ENCODE measurements around the gene ULK4.
"Not testable (repeated sequence)": the region's sequence is repeated elsewhere in the genome, so short reads cannot be mapped to it uniquely, and the experiment has no call there.

The ULK4 gene

GRCh38 chr3:41682996-41683395, 278.9 kb downstream of the ULK4 start:
- DNase-seq = no peak

- no peak for DNase-seq
Observed at GRCh38 chr3:41682382-41682781, 279.5 kb downstream of the ULK4 start.

- DNase-seq = no peak
Observed at GRCh38 chr3:41681479-41681878, 280.4 kb downstream of the ULK4 start.

GRCh38 chr3:41679374-41679773, 282.5 kb downstream of the ULK4 start:
- DNase-seq = no peak

GRCh38 chr3:41675102-41675501, 286.8 kb downstream of the ULK4 start:
- not testable (repeated sequence) for DNase-seq

GRCh38 chr3:41674449-41674848, 287.5 kb downstream of the ULK4 start:
- no peak for DNase-seq

- no peak for DNase-seq
Observed at GRCh38 chr3:41673650-41674049, 288.3 kb downstream of the ULK4 start.

GRCh38 chr3:41668379-41668778, 293.5 kb downstream of the ULK4 start:
- DNase-seq = no peak

- no peak for DNase-seq
Observed at GRCh38 chr3:41662288-41662687, 299.6 kb downstream of the ULK4 start.

GRCh38 chr3:41661796-41662195, 300.1 kb downstream of the ULK4 start:
- no peak for DNase-seq

- no peak for DNase-seq
Observed at GRCh38 chr3:41660510-41660909, 301.4 kb downstream of the ULK4 start.

GRCh38 chr3:41653571-41654239, 308.2 kb downstream of the ULK4 start:
- no peak for DNase-seq

- DNase-seq = no peak
Observed at GRCh38 chr3:41652931-41653330, 309.0 kb downstream of the ULK4 start.

GRCh38 chr3:41652506-41652905, 309.4 kb downstream of the ULK4 start:
- no peak for DNase-seq

- DNase-seq = no peak
Observed at GRCh38 chr3:41651718-41652117, 310.2 kb downstream of the ULK4 start.

GRCh38 chr3:41650406-41650805, 311.5 kb downstream of the ULK4 start:
- DNase-seq = no peak

- DNase-seq = no peak
Observed at GRCh38 chr3:41649129-41649739, 312.7 kb downstream of the ULK4 start.

GRCh38 chr3:41647730-41648129, 314.2 kb downstream of the ULK4 start:
- DNase-seq = not testable (repeated sequence)

GRCh38 chr3:41640076-41640475, 321.8 kb downstream of the ULK4 start:
- DNase-seq = no peak

GRCh38 chr3:41638381-41638780, 323.5 kb downstream of the ULK4 start:
- no peak for DNase-seq

- no peak for DNase-seq
Observed at GRCh38 chr3:41632700-41633099, 329.2 kb downstream of the ULK4 start.

GRCh38 chr3:41630708-41631107, 331.2 kb downstream of the ULK4 start:
- DNase-seq = no peak

GRCh38 chr3:41629986-41630385, 331.9 kb downstream of the ULK4 start:
- DNase-seq = no peak

GRCh38 chr3:41629072-41629471, 332.8 kb downstream of the ULK4 start:
- no peak for DNase-seq

All from CD4-positive, alpha-beta T cell treated with Interferon gamma for 1 hour (primary cell).